Left kidney (tissue), 2 donors: ENCODE data around the gene REG1B. TPM values are rescaled to one million over a fixed set of nuclear protein-coding genes. Genes with fewer than 3 reads are reported as not detected.
"Not testable (repeated sequence)": the region's sequence is repeated elsewhere in the genome, so short reads cannot be mapped to it uniquely, and the experiment has no call there.

Experiments used
- DNase-seq: peaks from one replicate; pipeline ENCODE4 v3.0.0-alpha.2; 2013
- polyA plus RNA-seq: library from polyadenylated mRNA; unstranded; fragments of 120-200 nt; gene quantifications from one replicate; pipeline ENCODE4 v1.2.1, GENCODE V29; 2013; ENCODE audit not compliant: insufficient read length

REG1B gene
- polyA plus RNA-seq, 1 donor, result not detected

GRCh38 chr2:79084495-79085135 lies 3.2 kb downstream of the REG1B start:
- no peak for DNase-seq

DNA sequence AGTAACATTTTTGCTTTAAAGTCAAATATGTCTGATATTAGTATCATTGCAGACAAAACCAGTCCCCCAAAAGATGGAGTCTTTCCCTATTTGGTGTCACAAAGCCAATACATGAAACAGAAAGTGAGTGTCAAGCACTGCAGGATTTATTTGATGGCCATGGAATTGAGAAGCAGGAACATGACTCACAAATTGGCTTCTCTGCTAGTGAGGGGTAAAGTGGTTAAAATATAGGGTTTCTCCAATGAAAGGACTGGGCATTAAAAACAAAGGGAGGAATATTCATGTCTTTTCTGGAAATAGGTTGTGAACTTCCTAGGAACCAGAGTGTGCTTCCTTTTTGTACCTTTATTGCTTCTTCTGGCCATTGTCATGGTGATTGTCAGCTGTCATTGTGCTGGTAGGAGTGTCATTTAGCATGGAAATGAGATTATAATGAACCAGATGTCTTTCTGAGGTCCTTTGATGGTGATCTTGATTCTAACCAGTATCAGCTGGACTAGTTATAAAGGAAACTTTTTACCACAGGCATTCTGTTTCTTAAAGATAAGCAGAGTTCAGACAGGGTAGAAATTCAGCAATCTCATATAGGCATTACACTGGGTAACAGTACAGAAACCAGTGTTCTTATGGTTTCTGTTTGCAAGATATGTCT lies 4.1 kb downstream of the REG1B start:
- no peak for DNase-seq

GRCh38 chr2:79082987-79083386 lies 4.8 kb downstream of the REG1B start:
- DNase-seq, result no peak

DNA sequence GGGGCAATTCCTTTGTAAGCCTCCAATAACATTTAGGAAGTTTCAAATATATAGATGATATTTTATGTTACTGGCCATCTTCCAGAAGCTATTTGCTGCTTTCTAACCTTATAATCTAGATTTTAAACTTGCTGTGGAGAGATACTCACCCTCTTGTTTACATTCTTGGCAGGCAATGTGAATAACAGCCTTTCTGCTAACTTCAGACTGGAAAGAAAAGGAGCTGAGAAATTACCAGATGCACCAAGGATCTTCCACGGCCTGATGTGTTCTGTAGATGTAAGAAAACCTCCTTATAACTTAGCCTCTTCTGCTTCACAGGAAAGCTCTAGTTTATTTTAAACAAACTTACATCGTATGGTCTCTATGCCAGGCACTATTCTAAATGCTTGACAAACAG lies 16.7 kb downstream of the REG1B start:
- no peak for DNase-seq

- no peak for DNase-seq
These were observed 22.6 kb downstream of the REG1B start for GRCh38 chr2:79065201-79065600.

DNA sequence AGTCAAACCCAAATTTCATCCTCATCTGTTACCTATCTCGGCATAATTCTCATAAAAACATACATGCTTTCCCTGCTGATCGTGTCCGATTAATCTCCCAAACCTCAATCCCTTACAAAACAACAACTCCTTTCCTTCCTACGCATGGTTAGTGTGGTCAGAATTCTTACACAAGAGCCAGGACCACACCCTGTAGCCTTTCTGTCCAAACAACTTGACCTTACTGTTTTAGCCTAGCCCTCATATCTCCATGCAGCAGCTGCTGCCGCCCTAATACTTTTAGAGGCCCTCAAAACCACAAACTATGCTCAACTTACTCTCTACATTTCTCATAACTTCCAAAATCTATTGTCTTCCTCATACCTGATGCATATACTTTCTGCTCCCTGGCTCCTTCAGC lies 33.0 kb downstream of the REG1B start:
- DNase-seq, result not testable (repeated sequence)

DNA sequence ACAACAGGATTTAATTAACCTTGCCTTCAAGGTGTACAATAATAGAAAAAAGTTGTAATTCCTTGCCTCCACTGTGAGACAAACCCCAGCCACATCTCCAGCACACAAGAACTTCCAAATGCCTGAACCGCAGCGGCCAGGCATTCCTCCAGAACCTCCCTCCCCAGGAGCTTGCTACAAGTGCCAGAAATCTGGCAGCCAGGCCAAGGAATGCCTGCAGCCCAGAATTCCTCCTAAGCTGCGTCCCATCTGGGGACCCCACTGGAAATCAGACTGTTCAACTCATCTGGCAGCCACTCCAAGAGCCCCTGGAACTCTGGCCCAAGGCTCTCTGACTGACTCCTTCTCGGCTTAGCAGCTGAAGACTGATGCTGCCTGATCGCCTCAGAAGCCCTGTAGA lies 34.3 kb downstream of the REG1B start:
- not testable (repeated sequence) for DNase-seq

DNA sequence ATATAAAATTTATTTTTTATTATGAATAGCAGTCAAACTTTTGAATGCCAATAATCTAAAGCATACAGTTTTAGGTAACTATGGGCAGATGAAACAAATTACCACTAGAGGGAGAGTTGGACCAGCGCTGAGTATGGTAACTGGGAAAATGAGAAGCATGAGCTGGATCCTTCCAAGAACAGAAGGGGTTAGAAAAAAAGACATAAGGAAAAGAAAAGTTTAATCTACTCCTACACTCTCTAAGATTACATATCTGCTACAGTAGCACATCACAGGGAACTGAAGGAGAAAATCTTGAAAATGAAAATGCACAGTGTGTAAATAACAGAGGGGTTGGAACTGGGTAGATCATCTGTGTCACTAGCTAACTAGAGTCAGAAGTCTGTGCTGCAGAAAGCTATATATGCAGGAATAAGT lies 46.8 kb downstream of the REG1B start:
- DNase-seq, result peak; percentile 10

DNA sequence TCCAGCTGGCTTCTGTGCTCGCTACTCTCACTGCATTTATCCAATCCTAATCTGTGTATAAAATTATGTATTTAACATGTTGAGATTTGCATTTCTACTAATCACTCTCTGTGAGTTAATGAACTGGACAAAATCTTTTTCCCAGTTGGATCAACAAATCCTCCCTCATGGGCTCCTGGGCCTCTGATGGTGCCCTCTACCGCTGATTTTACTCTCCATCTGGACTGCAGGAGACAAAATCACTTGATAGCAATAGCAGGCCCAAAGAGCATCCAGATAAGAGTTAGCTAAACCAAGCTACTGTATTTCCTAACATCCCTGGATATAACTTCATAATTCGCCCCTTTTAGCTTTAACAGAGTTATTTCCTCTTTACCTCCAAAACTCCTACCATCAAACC lies 47.8 kb downstream of the REG1B start:
- DNase-seq, result no peak

Other genes with a start within 250 kb of the REG1B start
- gene REG3G, start 62.3 kb downstream of the REG1B start, polyA plus RNA-seq, result not detected
- not detected for gene REG1A, start 32.5 kb upstream of the REG1B start, polyA plus RNA-seq
- gene REG3A, start 71.8 kb upstream of the REG1B start, polyA plus RNA-seq, result not detected